Cortex of kidney (tissue), 1 donor: Measurements from ENCODE around the gene CR2.
"Not testable (repeated sequence)": the region's sequence is repeated elsewhere in the genome, so short reads cannot be mapped to it uniquely, and the experiment has no call there.

ENCODE experiments used
- DNase-seq: peaks from one replicate; lab custom pipeline; 2025; lab: John Stamatoyannopoulos, UW

The CR2 gene

DNA sequence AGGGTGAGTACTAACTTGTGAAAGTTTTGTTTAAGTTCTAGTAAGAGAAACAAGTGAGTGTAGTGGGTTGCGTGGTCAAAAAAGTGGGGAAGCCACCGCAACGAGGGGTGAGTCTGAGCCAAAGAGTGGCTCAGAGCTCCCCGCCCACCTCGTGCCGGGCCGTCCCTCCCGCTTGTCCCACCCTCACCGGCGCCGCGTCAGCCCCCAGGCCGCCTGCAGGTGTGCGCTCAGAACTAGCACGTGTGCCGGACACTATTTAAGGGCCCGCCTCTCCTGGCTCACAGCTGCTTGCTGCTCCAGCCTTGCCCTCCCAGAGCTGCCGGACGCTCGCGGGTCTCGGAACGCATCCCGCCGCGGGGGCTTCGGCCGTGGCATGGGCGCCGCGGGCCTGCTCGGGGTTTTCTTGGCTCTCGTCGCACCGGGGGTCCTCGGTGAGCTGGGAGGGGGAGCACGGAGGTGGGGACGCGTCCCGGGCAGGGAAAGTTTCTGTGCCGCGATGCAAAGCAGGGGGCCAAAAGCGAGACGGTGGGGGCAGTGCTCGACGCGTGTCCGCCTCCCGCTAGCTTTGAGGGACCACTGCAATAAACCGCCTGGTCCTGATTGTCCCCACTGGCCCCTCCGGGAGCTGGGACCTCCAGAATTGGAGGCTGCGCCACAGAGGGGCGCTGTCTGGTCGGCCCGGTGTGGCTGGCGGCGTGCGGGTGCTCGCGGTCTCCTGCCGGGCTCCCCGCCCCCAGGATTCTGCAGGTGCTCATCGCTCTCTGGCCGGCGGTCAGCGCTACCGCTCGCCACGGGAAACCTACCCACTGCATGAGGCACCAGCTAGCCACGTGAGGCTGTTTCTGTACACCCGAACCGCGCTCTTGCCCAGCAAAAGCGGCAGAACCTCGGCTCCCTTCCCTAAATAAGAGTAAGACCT is at the start of gene CR2:
Gene CR2, plus strand, starts transcription at position 283 of the 919 bp plus-strand sequence. Its CDS starts 91 bp downstream, at position 374.
- no peak for DNase-seq

DNA sequence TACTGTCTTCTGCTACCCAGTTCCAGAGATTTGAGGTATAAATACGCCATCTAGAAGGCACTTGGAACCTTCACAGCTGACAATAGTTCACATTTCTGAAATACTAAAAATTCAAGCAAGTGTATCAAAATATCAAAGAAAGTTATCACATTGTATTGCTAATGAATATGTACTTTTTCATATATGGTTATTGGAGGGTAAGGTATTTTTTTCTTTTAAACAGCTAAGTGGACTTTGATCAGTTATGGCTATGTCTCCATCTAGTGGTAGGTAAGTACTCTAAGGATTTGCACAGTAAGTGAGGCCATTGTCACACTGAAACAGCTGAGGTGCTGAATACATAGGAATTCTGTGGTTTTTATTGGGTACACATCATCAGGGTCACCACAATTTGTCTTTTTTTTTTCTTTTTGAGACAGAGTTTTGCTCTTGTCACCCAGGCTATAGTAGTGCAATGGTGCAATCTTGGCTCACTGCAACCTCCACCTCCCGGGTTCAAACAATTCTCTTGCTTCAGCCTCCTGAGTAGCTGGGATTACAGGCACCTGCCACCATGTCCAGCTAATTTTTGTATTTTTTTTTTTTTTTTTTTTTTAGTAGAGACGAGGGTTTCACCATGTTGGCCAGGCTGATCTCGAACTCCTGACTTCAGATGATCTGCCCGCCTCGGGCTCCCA is 49.1 kb upstream of the CR2 start:
- no peak for DNase-seq

DNA sequence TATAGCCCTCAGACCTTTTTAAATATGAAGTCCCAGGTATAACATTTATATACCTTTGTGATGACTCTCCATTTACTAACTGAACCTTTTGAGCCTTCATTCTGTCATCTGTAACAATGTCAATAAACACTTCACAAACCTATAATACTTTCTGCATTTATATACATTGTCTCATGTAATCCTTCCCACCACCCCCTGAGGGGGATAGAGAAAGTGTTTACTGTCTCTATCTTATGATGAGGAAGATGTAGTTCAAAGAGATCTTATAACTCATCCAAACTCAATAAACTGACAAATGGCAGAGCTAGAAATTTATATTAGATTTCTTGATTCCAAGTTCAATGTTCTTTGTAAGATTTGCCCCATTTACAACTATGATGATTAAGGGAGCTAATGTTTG is 48.3 kb upstream of the CR2 start:
- no peak for DNase-seq

DNA sequence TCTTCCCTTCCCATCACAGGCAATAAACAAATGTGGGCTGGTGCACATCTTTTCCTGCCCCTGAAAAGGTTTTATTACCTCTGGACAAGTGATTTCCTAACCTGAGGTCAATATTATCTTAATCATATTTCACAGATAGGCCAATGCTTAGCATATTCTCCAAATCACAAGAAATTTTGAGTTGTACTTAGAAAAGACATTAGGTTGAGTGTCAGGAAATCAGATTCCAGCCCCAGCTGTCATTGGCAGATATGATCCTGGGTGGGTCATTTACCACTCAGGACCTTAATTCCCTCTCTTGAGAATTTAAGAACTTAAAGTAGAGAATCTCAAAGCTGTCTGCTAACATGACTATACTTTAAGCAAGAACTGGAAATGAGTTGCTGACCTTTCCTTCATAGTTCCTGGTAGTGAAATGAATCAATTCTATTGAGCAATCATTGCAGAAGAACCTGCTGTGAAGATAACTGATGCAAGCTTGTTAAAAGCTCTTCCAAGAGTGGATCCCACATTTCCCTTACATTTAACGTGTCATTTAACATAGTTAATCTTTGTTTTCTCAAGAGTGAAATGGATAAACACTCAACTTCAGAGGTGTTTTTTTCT is 46.4 kb upstream of the CR2 start:
- DNase-seq, result no peak

DNA sequence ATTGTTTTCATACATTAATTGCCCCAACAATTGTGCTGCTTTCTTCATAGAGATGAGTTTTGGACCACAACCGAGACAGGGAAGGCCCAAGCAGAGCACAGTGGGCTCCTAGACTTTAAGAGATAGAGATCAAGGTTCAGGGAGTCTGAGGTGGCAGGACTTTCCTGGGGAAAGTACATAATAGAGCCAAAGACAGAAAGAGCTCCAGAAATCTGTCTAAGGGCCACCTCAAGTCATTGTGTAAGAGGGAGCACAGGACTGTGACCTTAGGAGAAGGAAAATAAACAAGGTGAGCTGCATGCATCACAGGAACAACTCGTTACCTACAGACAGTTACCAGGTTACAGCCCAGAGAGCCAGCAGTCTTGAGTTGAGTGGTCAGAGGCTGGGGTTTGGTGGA is 41.3 kb upstream of the CR2 start:
- DNase-seq, result no peak

DNA sequence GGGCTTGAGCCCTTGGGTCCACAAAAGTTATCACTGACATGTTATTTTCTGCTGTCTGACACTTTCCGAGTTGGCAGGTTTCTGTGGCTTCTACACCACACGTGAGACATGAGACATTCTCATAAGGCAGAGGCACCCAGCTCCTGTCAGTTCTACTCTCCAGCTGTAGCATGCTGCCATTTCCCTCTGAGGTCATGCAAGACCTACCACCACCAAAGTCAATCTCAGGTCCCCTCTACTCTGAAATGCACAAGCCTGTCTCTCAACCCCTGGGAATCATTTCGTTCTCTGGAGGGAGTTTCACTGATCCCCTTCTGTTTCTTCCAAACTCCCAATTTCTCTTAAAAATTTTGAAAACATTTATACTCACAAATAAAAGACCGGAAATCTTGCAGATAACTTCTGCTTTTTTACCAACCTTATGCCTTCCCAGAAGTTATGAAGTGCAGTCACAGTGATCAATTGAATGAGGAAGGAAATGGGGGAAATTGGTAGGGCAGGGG is 39.5 kb upstream of the CR2 start:
- DNase-seq, result no peak

DNA sequence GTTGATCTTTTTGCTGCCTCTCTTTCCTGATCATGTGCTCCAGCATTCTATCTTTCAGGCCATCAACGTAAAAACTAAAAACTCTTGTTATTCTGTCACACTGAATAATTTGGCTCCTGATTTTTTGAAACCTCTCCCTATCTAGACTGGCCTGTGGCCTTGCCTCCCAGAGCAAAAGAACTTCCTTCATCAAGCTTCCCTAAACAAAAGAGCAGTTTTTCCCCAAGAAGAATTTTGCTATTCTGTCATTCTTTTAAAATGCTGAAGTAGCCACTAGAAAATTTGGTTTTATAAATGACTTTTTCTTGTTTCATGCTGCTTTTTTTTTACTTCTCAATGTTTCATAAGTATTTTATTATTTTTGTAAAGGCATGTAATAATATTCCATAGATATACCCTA is 37.1 kb upstream of the CR2 start:
- no peak for DNase-seq

DNA sequence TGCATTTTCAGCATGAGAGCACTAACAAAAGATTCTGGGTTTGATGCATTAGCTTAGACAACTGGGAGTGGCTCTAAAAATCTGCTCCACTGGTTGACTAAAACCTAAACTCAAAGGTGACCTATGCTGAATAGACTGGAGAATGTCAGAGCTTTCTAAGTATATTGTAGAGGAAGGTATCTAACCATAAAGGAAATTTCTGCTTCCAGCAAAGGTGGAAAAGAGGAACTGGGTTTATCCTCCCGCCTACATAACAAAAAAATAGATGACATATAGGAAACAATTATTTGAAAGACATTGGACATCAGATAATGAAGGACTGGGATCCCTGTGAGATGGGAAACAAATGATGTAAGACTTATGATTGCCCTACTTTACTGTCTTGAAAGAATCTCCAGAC is 35.8 kb upstream of the CR2 start:
- no peak for DNase-seq

DNA sequence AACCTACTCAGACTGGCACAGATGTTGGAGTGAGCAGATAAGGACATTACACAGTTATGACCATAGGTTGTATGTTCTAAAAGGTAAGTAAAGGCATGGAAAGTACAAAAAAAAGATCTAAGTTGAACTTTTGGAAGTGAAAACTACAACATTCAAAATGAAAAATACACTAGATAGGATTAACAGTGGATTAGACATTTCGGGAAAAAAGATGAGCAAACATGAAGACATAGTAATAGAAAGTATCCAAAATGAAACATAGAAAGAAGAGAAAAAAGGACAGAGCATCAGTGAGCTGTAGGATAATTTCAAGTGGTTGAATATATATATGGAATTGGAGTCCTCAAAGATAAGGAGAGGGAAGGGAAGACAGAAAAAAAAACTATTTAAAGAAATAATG is 34.0 kb upstream of the CR2 start:
- no peak for DNase-seq

DNA sequence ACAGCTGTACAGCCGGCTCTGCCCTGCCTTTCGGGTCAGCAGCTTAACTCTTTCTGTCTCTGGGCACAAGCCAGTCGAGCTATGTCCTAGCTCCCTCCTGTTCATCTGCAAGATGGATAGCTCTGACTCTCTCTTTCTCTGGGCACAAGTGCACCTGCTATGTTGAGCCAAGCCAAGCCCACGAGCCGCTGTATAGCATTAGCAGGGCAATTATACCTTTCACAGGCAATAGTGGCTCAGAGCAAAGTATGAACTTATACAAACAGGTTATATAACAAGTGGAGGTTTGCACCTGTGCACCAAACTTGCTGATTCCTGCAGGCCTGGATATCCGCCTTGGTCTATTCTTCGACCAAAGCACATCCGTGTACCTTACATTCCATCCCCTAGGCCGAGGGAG is 33.0 kb upstream of the CR2 start:
- no peak for DNase-seq

DNA sequence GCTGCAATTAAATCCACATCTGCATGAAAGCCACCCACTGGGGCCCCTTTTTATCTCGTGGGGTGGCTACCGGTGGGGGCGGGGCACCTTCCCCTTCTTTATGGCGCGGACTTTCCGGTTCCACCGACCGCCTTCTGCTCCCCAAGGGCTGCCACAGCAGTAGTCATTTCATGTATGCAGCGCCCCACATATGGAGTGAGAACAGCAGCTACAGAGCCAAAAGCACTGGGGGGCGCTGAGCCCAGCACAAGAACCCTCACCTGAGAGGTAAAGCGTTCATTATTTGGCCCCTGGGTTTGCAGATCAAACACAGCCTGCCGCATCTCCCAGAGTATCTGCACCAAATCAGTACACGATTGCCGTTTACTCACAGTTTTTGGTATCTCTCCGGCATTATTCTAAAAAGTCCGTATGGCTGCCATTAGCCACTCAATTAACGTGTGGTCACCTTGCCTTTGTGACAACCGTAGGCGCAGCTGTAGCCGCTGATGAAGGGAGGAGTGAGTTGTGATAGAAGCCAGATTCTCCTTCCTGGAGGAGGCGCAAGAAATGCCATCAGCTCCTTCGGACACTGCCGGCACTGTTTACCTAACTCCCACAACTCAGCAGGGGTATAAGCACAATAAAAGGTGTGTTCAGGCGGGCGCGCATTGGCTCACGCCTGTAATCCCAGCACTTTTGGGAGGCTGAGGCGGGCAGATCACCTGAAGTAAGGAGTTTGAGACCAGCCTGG is 30.4 kb upstream of the CR2 start:
- DNase-seq, result no peak

DNA sequence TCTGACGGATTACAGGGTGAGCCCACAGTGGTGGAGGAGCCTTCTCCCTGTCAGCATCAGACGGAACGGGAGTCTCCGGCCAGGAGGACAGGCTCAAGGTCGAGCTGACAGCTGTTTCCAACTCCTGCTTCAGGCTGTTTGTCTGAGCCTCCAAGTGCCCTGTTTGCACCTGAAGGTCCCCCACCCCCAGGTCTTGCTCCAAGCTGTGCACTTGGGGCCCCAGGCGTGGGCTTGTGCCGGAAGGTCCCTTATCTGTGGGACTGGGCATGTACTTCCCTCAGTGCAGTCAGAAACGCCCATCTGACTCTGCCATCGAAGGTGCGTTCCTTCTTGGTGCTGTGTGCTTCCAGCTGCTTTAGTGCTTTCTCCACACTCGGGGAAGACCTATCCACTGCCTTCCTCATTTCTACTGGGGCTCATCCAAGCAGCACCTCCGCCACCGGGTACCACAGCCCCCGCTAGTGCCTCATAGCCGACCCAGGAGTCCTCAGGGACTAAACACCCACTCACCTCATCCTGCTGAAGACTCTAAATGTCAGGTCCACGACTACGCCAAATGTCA is 29.5 kb upstream of the CR2 start:
- no peak for DNase-seq

DNA sequence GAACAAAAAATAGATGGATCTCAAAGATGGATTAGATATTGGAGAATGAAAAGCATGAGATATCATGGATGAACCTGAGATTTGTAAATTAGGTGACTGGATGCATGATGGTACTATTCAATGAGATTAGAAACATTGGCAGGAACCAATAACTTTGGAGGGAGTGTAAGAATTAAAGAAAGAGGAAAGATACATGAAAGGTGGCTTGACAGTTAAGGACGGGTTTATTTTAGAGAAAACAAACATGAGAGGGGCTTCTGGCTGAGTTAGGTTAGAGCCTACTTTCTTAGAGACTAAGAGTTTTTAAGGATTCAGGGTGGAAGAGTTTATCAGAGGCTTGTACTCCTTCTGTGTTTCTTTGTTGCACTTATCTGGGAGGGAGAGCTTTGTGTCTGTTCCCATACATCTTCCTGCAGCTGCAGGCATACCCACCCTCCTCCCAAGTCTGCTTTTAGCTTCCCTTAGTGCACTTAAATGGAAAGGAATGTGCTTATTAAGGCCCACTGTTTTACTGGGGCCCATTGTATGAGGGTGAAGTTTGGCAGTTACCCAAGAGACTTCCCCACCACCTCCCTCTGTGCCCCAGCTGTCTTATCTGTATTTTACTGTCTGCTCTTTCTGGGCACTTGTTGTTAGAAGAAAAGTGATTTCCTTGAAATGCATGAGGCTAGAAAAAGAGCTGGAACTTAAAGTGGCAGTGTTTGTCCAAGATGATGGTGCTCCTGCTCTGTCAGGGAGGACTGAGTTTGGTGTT is 26.1 kb upstream of the CR2 start:
- no peak for DNase-seq

DNA sequence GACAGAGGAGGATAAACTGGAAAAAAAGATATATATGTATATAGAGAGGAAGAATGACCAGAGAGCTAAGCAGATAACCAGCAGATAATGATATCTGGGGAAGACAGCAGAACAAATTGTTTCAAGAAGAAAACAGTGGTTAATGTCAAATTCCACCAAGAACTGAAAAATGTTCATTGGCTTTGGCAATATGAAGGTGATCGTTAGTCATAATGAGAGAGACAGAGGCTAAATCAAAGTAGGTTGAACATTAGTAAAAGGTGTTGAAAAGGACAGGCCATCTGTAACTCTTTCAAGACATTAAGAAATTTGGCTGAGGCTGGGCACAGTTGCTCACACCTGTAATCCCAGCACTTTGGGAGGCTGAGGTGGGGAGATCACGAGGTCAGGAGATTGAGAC is 25.3 kb upstream of the CR2 start:
- no peak for DNase-seq

DNA sequence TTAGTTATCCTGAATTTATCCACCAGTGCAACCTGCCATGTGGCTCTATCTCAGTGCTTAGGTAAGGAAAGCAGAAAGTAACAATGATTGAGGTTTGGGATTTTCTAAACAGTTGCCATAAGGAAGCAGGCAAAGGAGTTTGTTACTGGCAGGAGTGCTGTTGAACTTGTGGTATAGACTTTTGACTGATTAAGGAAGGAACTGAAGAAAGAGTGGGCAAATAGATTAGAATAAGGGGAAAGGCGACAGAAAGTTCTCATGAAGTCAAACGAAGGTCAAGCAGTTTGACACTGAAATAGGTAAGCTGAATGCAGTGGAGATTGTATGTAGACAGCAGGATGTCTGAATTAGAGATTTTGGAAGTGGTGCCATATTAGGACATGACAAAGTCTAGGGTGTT is 24.2 kb upstream of the CR2 start:
- no peak for DNase-seq

DNA sequence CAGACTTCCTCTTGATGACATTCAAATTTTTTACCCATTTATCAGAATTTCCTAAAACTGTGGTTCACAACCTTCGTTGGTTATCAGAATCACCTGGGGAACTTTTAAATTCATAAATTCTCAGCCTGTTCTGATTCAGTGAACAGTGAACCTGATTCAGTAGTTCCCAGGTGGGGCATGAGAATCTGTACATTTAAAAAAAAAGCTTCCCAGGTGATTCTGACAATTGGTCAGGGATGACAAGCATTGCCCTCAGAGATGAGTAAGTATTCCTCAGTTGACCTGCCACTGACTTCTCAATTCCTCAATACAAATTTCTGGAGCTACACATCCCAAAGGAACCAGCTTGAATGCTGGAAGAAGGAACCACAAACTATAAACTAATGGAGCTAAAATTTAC is 23.5 kb upstream of the CR2 start:
- no peak for DNase-seq

DNA sequence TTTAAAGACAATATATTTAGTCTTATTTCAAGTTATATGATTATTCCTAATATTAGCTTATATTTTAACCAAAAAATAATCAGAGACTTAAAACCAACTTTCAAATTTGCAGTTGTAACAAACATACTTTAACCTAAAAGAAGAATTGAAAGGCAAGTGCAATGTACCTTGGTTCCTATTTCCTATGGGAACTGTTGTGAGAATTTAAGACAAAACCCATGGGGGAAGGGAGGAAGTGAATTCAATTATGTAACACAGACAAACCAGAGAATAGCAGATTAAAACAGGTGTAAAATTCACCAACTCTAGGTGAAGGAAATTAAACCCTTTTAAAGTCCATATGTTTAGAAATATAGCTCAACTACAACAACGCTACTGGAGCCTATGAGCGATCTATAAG is 22.6 kb upstream of the CR2 start:
- DNase-seq, result no peak

DNA sequence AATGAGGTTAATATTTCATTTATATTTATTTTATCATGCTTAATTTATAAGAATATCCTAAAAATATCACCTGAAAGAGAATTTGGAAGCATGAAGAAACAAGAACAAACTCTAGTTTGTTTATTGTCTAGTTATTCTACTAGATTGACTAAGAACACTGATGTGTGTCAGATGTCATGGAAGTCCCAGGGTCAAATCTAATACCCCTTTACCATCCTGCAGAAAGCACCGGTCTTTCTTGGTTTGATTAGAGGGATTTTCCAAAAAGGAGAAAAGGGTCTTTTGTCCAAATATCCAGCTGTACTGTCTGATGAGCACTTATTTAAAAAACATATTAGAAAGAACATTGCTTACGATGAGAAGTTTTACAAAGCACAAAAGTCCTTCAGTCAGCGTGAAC is 20.7 kb upstream of the CR2 start:
- DNase-seq, result no peak

DNA sequence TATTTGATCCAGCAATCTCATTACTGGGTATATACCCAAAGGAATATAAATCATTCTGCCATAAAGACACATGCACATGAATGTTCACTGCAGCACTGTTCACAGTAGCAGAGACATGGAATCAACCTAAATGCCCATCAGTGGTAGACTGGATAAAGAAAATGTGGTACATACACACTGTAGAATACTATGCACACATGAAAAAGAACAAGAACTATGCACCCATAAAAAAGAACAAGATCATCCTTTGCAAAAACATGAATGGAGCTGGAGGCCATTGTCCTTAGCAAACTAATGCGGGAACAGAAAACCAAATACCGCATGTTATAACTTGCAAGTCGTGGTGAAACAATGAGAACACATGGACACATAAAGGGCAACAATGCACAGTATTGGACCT is 17.4 kb upstream of the CR2 start:
- DNase-seq, result not testable (repeated sequence)

DNA sequence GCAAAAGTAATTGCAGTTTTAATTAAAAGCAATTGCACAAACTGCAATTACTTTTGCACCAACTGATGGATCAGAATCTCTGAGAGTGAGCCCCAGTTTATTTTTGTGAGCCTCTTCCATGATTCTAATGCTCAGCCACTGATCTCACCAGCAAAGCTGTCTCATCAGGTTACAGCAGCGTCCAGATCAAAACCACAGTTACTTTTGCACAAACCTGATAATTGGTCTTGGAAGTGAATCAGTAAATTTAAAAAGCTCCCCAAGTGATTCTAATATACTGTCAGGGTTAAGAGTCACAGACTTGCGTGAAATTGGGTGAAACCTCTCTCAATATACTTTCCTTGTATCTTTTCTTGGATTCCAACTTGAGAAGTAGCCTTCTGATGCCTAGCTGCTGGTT is 13.5 kb upstream of the CR2 start:
- no peak for DNase-seq
